HFFc6 (cell line): ENCODE data around the gene FHOD3. TPM values are rescaled to one million over a fixed set of nuclear protein-coding genes. Genes with fewer than 3 reads are reported as not detected.
"Not testable (repeated sequence)": the region's sequence is repeated elsewhere in the genome, so short reads cannot be mapped to it uniquely, and the experiment has no call there.

Experiments
- DNase-seq: peaks from one replicate; pipeline ENCODE4 v3.0.0-alpha.2; 2018
- H3K27ac Mint-ChIP-seq: 2 replicates; pipeline ENCODE4 v1.8.0; 2020; ENCODE audit warnings: mild to moderate bottlenecking, mixed read lengths
- H3K27me3 Mint-ChIP-seq: 2 replicates; pipeline ENCODE4 v1.8.0; 2021; ENCODE audit warnings: mild to moderate bottlenecking, moderate library complexity, mixed read lengths; ENCODE audit not compliant: insufficient read depth
- H3K36me3 Mint-ChIP-seq: 2 replicates; pipeline ENCODE4 v1.8.0; 2021; ENCODE audit warnings: low read depth, mixed read lengths
- H3K4me1 Mint-ChIP-seq: 2 replicates; pipeline ENCODE4 v1.8.0; 2020; ENCODE audit warnings: low read depth, mixed read lengths
- H3K4me3 Mint-ChIP-seq: 2 replicates; pipeline ENCODE4 v1.8.0; 2020; ENCODE audit warnings: mild to moderate bottlenecking, moderate library complexity, mixed read lengths
- H3K9me3 Mint-ChIP-seq: 2 replicates; pipeline ENCODE4 v1.8.0; 2020; ENCODE audit warnings: mild to moderate bottlenecking, mixed read lengths
- CTCF ChIP-seq: fragments of 200-600 bp; sonication (generic); IDR thresholded peaks from 2 replicates; pipeline ENCODE4 v1.5.0; 2021; ENCODE audit warnings: antibody characterized with exemption, mild to moderate bottlenecking
- total RNA-seq, 6 experiments: library from RNA; stranded (reverse); fragmentation: NEBNext Ultra II Directional; extraction: Animal tissue kit (Norgen Biotek cat#: 25700); gene quantifications; 2 replicates in 1 of 6; 3 replicates in 5 of 6; pipeline ENCODE4 v1.2.3, GENCODE V29; 2021

Gene FHOD3
- total RNA-seq, 6 experiments from 2014 or later = 32.8 to 67.6 (median 61.4) TPM

DNA sequence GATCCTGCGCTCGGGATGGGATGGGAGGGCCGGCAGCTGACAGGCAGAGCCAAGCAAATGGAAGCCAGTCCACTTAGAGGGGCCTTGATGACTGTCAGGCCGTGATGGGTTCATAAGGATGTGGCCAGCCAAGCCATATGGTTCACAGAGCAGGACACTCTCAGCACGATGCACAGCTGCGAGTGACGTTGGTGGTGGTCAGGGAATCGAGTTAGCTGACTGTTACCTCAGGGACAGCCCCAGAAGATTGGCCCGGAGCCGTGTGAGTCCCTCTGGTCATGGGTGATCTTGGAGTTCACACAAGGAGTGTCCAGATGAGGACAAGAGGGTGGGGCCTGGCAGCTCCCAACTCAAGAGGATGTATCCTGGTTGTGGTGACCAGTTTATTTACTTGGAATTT lies 461.1 kb downstream of the FHOD3 start:
- Mint-ChIP-seq H3K36me3 (peaks cover 25% of the 10 kb centered on the region), H3K27ac (peak overlapping the region; percentile 90; the same call in 1 of the 2 replicates), H3K9me3 (no peaks in the 10 kb centered on the region), H3K4me3 (no peak overlapping the region), H3K4me1 (peaks cover 68% of the 10 kb centered on the region), H3K27me3 (no peaks in the 10 kb centered on the region)
- no peak for DNase-seq
- no peak for TF ChIP-seq CTCF

GRCh38 chr18:36759167-36759776 lies 461.8 kb downstream of the FHOD3 start:
- Mint-ChIP-seq H3K4me3 (no peak overlapping the region), H3K4me1 (peaks cover 64% of the 10 kb centered on the region), H3K27me3 (no peaks in the 10 kb centered on the region), H3K27ac (no peak overlapping the region), H3K9me3 (no peaks in the 10 kb centered on the region), H3K36me3 (peaks cover 25% of the 10 kb centered on the region)
- no peak for TF ChIP-seq CTCF
- DNase-seq = no peak

- peaks cover 56% of the 10 kb centered on the region for H3K4me1 Mint-ChIP-seq
- H3K9me3 Mint-ChIP-seq = no peaks in the 10 kb centered on the region
- no peak overlapping the region for H3K4me3 Mint-ChIP-seq
- H3K36me3 Mint-ChIP-seq = peaks cover 19% of the 10 kb centered on the region
- DNase-seq = no peak
- no peak for TF ChIP-seq CTCF
- H3K27me3 Mint-ChIP-seq = no peaks in the 10 kb centered on the region
- H3K27ac Mint-ChIP-seq = no peak overlapping the region
Measured at GRCh38 chr18:36760598-36760997, 463.1 kb downstream of the FHOD3 start.

DNA sequence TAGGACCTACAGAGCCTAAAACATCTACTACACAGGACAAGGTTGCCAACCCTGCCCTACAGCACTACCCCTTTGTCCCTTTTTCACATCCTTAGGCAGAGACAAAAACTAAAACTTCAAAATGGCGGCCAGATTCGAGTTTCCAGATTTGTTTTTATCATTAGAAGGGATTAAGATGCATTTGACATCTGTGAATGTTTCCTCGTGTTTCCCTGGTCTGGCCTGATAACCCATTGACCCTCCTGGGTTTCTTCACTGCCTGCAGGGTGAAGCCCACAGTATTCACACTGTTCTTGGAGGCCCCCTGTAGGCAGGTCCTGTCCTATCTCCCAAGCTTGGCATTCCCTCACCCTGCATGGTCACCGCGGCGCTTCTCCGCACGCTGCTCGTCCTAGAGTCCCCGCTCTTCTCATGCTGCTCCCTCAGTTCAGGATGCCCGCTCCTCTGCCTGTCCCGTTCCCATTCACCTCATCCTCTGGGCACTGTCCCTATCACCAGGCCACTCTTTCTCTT lies 463.7 kb downstream of the FHOD3 start:
- no peaks in the 10 kb centered on the region for H3K27me3 Mint-ChIP-seq
- peak overlapping the region; percentile 39; the same call in 1 of the 2 replicates for H3K27ac Mint-ChIP-seq
- peaks cover 49% of the 10 kb centered on the region for H3K4me1 Mint-ChIP-seq
- DNase-seq = no peak
- H3K4me3 Mint-ChIP-seq = no peak overlapping the region
- TF ChIP-seq CTCF = peak; percentile 39
- H3K9me3 Mint-ChIP-seq = no peaks in the 10 kb centered on the region
- H3K36me3 Mint-ChIP-seq = peaks cover 19% of the 10 kb centered on the region

DNA sequence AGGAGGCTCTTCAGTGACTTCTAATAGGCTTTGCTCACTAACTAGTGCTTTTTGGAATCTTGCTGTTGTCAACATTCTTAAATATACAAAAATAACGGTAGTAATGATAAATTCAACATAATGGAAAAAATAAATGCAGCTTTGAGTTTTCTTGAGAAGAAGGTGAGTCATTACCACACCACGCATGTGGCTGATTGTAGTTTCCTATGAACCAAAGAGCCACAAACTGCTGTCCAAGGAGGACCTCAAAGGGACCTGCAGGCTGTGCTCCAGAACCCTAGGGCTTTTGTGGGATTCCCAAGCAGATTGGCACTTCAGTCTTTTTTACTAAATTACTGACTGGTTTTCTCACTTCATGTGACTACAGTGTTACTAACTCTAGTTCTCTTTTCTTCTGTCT lies 464.6 kb downstream of the FHOD3 start:
- Mint-ChIP-seq H3K4me1 (peaks cover 41% of the 10 kb centered on the region), H3K27ac (peak overlapping the region; percentile 39; the same call in 1 of the 2 replicates), H3K27me3 (no peaks in the 10 kb centered on the region), H3K9me3 (no peaks in the 10 kb centered on the region), H3K36me3 (peaks cover 19% of the 10 kb centered on the region), H3K4me3 (no peak overlapping the region)
- TF ChIP-seq CTCF = no peak
- DNase-seq = no peak

DNA sequence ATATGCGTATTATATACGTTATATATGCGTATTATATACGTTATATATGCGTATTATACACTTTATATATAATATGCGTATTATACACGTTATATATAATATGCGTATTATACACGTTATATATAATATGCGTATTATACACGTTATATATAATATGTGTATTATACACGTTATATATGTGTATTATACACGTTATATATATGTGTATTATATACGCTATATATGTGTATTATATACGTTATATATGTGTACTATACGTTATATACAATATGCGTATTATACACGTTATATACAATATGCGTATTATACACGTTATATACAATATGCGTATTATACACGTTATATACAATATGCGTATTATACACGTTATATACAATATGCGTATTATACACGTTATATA lies 465.5 kb downstream of the FHOD3 start:
- not testable (repeated sequence) for H3K27me3 Mint-ChIP-seq, DNase-seq, H3K9me3 Mint-ChIP-seq, H3K4me3 Mint-ChIP-seq, H3K27ac Mint-ChIP-seq
- Mint-ChIP-seq H3K36me3 (peaks cover 19% of the 10 kb centered on the region), H3K4me1 (peaks cover 38% of the 10 kb centered on the region)
